Heart left ventricle (tissue), 16 donors: Measurements from ENCODE around the gene SLC7A11. TPM values are rescaled to one million over a fixed set of nuclear protein-coding genes. Genes with fewer than 3 reads are reported as not detected.
A peak's percentile ranks its signal among the peaks of the same experiment; 100 is the strongest.

Source experiments
- ATAC-seq, 4 donors: fragments of 200-7000 bp; cut with Tn5 transposase; one replicate each; pipeline ENCODE4 v1.9.1; 2020 to 2022; ENCODE audit warnings: moderate library complexity in 4 of 4, mild to moderate bottlenecking in 3 of 4, moderate number of reproducible peaks in 1 of 4
- DNase-seq, 5 donors: peaks; one replicate each; pipeline ENCODE4 v3.0.0-alpha.2; 2020
- H3K27ac ChIP-seq, 12 donors: fragments of 200-600 bp; sonication (generic) in 4 of 12; one replicate each; pipeline versions ENCODE4 v1.5.0 to v1.8.0; 2016 to 2022; ENCODE audit warnings: mild to moderate bottlenecking in 2 of 12
- H3K27me3 ChIP-seq, 9 donors: fragments of 200-600 bp; sonication (generic) in 2 of 9; one replicate each; pipeline versions ENCODE4 v1.5.1 to v1.8.0; 2016 to 2022; ENCODE audit warnings: mild to moderate bottlenecking in 3 of 9
- H3K36me3 ChIP-seq, 9 donors: fragments of 200-600 bp; sonication (generic) in 2 of 9; one replicate each; pipeline versions ENCODE4 v1.5.0 to v1.8.0; 2018 to 2022; ENCODE audit warnings: mild to moderate bottlenecking in 2 of 9
- H3K4me1 ChIP-seq, 12 donors: fragments of 200-600 bp; sonication (generic) in 4 of 12; one replicate each; pipeline versions ENCODE4 v1.5.0 to v1.8.0; 2016 to 2022; ENCODE audit warnings: mild to moderate bottlenecking in 3 of 12
- H3K4me3 ChIP-seq, 12 donors: fragments of 200-600 bp; sonication (generic) in 4 of 12; one replicate each; pipeline versions ENCODE4 v1.5.0 to v1.8.0; 2017 to 2022; ENCODE audit warnings: mild to moderate bottlenecking in 9 of 12, moderate library complexity in 4 of 12
- H3K9me3 ChIP-seq, 12 donors: fragments of 200-600 bp; sonication (generic) in 4 of 12; one replicate each; pipeline versions ENCODE4 v1.5.0 to v1.8.0; 2016 to 2022; ENCODE audit warnings: mild to moderate bottlenecking in 1 of 12
- POLR2A ChIP-seq, 2 donors: fragments of 450-650 bp; IDR thresholded peaks; one replicate each; pipeline ENCODE4 v1.6.1; 2017; ENCODE audit warnings: antibody characterized with exemption in 2 of 2, mild to moderate bottlenecking in 2 of 2, moderate library complexity in 2 of 2
- WGBS, 4 donors: extraction: QIAGEN DNeasy Blood & Tissue Kit in 2 of 4; methylation state at CpG; one replicate each; pipeline versions ENCODE4 v1.1.5 to v1.1.7; 2013 to 2018; 5-methylcytosine and 5-hydroxymethylcytosine counted together
- intact Hi-C, 10 donors: fragments of 100-400 bp; cut with DNase I; formaldehyde crosslinking; loops; one replicate each; pipeline versions ENCODE4 v1.11.1 to v1.14.2; 2022
- polyA plus RNA-seq, 2 donors: library from polyadenylated mRNA; stranded (reverse); fragments of 200-250 nt; gene quantifications; one replicate each; pipeline ENCODE4 v1.2.3, GENCODE V29; 2013
- total RNA-seq, 9 donors: library from RNA; depleted of rRNA in 2 of 9; stranded (reverse); fragments of >200 nt in 2 of 9; fragmentation: NEBNext Ultra II Directional in 3 of 9; extraction: Animal tissue kit (Norgen Biotek cat#: 25700) in 3 of 9; gene quantifications; one replicate each; pipeline versions ENCODE4 v1.1.0 to v1.2.4, GENCODE V29; 2016 to 2023
- TF ChIP-seq, protein P1 (sequence below), 12 donors: fragments of 200-600 bp; sonication (generic) in 4 of 12; IDR thresholded peaks; one replicate each; pipeline versions ENCODE4 v1.5.0 to v1.8.0; 2018 to 2022; ENCODE audit warnings: antibody characterized with exemption in 12 of 12, mild to moderate bottlenecking in 5 of 12
- donor health status: ischemic (EF 13 %, LVEDD 7.1; RV severe dilation, severe dysfunction).
- donor health status: healthy with polysubstance abuse.
- donor health status: DM: no; HTN: yes; CAD: no.
- donor health status: DM: no; HTN: no; CAD: no.
- donor health status: ischemic (EF 25% LVEDD 6.9; RV normal size, moderate dysfunction).
- donor health status: ischemic (EF 25% LVEDD 5.7; RV mildly dilated, moderate dysfunction).
- donor health status: healthy.
- donor health status: DM: yes; HTN: yes; CAD: no.
- donor health status: ischemic (EF 35%, LVEDD 5.7; RV mildly dilated, moderate dysfunction).
- donor health status: nonischemic (EF 11% LVEDD 7.7; RV severe dilation, severe dysfunction).
- donor health status: DM: yes; HTN: yes; CAD: no.
- donor health status: PGD.
- donor health status: ischemic (EF 29% LVEDD 5.4; RV normal size, mild dysfunction).
- donor health status: nonischemic (EF 23%, LVEDD 6.1; RV moderate dilation, normal function).

The SLC7A11 gene
- total and polyA plus RNA-seq, 11 donors, result 0.04 to 1.0 (median 0.11) TPM; not detected in 1

DNA sequence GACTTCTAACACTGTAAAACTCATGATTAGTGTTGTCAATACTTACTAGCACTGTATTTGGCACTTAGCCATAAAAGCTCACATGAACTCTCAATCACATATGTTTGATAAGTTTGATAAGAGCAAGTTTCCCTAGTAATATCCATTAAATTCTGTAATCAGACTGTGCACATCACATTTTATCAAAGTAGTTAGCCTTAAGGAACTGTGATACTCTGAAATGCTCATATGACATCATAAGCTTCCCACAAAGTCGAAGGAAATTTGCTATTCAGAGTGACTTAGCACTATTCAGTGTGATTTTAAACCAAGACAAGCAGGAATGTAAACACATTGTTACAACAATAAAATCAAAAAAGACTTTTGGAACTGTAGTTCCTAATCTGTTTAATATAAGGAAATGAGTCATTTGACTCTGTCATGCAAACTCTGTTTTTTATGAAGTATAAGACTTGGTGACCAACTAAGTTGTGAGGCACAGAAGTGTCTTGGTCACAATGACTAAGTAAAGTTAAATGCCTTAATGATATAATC lies 6.7 kb downstream of the SLC7A11 start:
- intact Hi-C loops, result no loop called here
- Histone ChIP-seq H3K27me3 (no peaks in the 10 kb centered on the region), H3K9me3 (no peaks in the 10 kb centered on the region), H3K36me3 (no peaks in the 10 kb centered on the region), H3K4me3 (no peak overlapping the region), H3K27ac (peak overlapping the region in 2 of 12 donors; percentile 2 to 17), H3K4me1 (peaks cover 0 to 12% (median 0%) of the 10 kb centered on the region in 12 donors)
- no peak for DNase-seq
- ATAC-seq, result no peak
- TF ChIP-seq, protein P1, sequence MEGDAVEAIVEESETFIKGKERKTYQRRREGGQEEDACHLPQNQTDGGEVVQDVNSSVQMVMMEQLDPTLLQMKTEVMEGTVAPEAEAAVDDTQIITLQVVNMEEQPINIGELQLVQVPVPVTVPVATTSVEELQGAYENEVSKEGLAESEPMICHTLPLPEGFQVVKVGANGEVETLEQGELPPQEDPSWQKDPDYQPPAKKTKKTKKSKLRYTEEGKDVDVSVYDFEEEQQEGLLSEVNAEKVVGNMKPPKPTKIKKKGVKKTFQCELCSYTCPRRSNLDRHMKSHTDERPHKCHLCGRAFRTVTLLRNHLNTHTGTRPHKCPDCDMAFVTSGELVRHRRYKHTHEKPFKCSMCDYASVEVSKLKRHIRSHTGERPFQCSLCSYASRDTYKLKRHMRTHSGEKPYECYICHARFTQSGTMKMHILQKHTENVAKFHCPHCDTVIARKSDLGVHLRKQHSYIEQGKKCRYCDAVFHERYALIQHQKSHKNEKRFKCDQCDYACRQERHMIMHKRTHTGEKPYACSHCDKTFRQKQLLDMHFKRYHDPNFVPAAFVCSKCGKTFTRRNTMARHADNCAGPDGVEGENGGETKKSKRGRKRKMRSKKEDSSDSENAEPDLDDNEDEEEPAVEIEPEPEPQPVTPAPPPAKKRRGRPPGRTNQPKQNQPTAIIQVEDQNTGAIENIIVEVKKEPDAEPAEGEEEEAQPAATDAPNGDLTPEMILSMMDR (IDR thresholded peaks at IDR 0.05), result no peak
- TF ChIP-seq POLR2A (IDR thresholded peaks at IDR 0.05), result no peak
- WGBS, 4 donors, result 43 to 48% (median 46%) methylated on average over 1 of the region's 1 CpG

DNA sequence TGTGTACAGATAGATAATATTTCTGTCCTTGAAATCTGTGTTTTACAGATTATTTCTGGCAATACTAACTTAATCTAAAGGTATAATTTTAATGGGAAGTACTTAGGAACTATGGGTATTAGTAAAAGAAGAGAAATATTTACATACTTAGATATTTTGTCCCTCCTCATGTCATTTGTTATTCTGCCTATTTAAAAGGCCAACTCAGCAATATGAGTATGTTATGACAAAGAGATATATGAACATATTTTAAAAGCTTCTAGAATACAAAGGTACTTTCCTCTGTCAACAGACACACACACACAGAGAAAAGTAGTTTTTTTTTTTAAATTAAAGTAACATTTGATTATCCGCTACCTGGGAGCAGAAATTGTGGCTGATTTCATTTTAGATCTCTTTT lies 7.9 kb downstream of the SLC7A11 start:
- no peaks in the 10 kb centered on the region for H3K27me3 ChIP-seq
- H3K9me3 ChIP-seq, result no peaks in the 10 kb centered on the region
- 95 to 100% (median 98%) methylated on average over 1 of the region's 1 CpG for WGBS, 4 donors
- H3K4me3 ChIP-seq, result no peak overlapping the region
- ATAC-seq (no peak), DNase-seq (no peak)
- TF ChIP-seq POLR2A (IDR thresholded peaks at IDR 0.05), result no peak
- TF ChIP-seq, protein P1 (IDR thresholded peaks at IDR 0.05), result no peak
- H3K4me1 ChIP-seq, result peaks cover 0 to 12% (median 0%) of the 10 kb centered on the region in 12 donors
- intact Hi-C loops, result no loop called here
- H3K36me3 ChIP-seq, result no peaks in the 10 kb centered on the region
- H3K27ac ChIP-seq, result no peak overlapping the region

DNA sequence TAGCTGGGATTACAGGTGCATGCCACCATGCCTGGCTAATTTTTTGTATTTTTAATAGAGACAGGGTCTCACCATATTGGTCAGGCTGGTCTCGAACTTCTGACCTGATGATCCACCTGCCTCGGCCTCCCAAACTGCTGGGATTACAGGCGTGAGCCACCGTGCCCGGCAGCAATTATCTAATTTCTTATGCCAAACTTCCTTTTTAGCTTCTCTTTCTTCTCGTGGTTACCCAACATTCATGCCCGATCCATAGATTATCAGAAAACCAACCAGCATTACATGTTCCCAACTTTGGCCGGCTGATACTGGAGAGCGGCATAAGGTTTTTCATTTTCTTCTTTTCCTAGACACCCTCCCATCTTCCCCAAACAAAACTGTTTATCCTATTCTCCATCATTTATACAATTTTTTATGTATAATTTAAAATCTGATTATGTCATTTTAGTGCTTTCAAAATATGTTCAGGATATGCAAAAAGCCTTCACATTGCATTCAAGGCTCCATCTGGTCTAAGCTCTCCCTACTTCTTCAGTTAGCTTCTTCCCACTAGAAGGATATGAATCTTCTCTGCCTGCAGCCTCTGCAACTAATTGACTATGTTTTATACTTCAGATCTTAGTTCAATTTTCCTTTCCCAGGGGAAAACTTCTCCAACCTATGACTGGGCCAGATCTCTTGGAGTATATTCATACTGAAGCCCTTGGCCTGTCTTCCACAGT lies 8.7 kb downstream of the SLC7A11 start:
- intact Hi-C loops, result no loop called here
- no peak for DNase-seq
- no peaks in the 10 kb centered on the region for H3K36me3 ChIP-seq
- ATAC-seq, result no peak
- H3K4me3 ChIP-seq, result no peak overlapping the region
- no peaks in the 10 kb centered on the region for H3K9me3 ChIP-seq
- peaks cover 0 to 12% (median 0%) of the 10 kb centered on the region in 12 donors for H3K4me1 ChIP-seq
- H3K27ac ChIP-seq, result no peak overlapping the region
- WGBS, 4 donors, result 95 to 97% (median 96%) methylated on average over 9 of the region's 9 CpGs
- TF ChIP-seq, protein P1 (IDR thresholded peaks at IDR 0.05), result no peak
- TF ChIP-seq POLR2A (IDR thresholded peaks at IDR 0.05), result no peak
- H3K27me3 ChIP-seq, result no peaks in the 10 kb centered on the region

- intact Hi-C loops, result no loop called here
- TF ChIP-seq POLR2A (IDR thresholded peaks at IDR 0.05), result no peak
- TF ChIP-seq, protein P1 (IDR thresholded peaks at IDR 0.05), result no peak
- peaks cover 0 to 12% (median 0%) of the 10 kb centered on the region in 12 donors for H3K4me1 ChIP-seq
- H3K36me3 ChIP-seq, result no peaks in the 10 kb centered on the region
- no peaks in the 10 kb centered on the region for H3K9me3 ChIP-seq
- no peak for DNase-seq
- 91 to 99% (median 94%) methylated on average over 1 of the region's 1 CpG for WGBS, 4 donors
- ATAC-seq, result no peak
- H3K4me3 ChIP-seq, result no peak overlapping the region
- H3K27me3 ChIP-seq, result no peaks in the 10 kb centered on the region
- H3K27ac ChIP-seq, result no peak overlapping the region
Measured at GRCh38 chr4:138232364-138232763, 9.8 kb downstream of the SLC7A11 start.
